Peyer's patch (tissue), 4 donors: ENCODE results near the gene HOXA1.

Experiments
- CTCF ChIP-seq, 6 experiments: fragments of 450-650 bp in 4 of 6; fragments of 200-600 bp in 2 of 6; sonication (generic) in 1 of 6; IDR thresholded peaks; one replicate each; pipeline ENCODE4 v1.5.1; 2017 to 2019; ENCODE audit warnings: antibody characterized with exemption in 6 of 6, mild to moderate bottlenecking in 3 of 6, moderate library complexity in 1 of 6
- POLR2A ChIP-seq, 2 donors: fragments of 450-650 bp; IDR thresholded peaks; one replicate each; pipeline ENCODE4 v1.5.1; 2017; ENCODE audit warnings: antibody characterized with exemption in 2 of 2, mild to moderate bottlenecking in 2 of 2, moderate library complexity in 2 of 2

GRCh38 chr7:27048438-27048837, 47.4 kb downstream of the HOXA1 start:
- no peak for TF ChIP-seq CTCF (IDR thresholded peaks at IDR 0.05)
- no peak for TF ChIP-seq POLR2A (IDR thresholded peaks at IDR 0.05)
